HFFc6 (cell line): ENCODE results near the gene PLXNB3. TPM values are rescaled to one million over a fixed set of nuclear protein-coding genes. Genes with fewer than 3 reads are reported as not detected.

Experiments
- DNase-seq: peaks from one replicate; pipeline ENCODE4 v3.0.0-alpha.2; 2018
- H3K27ac Mint-ChIP-seq: 2 replicates; pipeline ENCODE4 v1.8.0; 2020; ENCODE audit warnings: mild to moderate bottlenecking, mixed read lengths
- H3K27me3 Mint-ChIP-seq: 2 replicates; pipeline ENCODE4 v1.8.0; 2021; ENCODE audit warnings: mild to moderate bottlenecking, moderate library complexity, mixed read lengths; ENCODE audit not compliant: insufficient read depth
- H3K36me3 Mint-ChIP-seq: 2 replicates; pipeline ENCODE4 v1.8.0; 2021; ENCODE audit warnings: low read depth, mixed read lengths
- H3K4me1 Mint-ChIP-seq: 2 replicates; pipeline ENCODE4 v1.8.0; 2020; ENCODE audit warnings: low read depth, mixed read lengths
- H3K4me3 Mint-ChIP-seq: 2 replicates; pipeline ENCODE4 v1.8.0; 2020; ENCODE audit warnings: mild to moderate bottlenecking, moderate library complexity, mixed read lengths
- H3K9me3 Mint-ChIP-seq: 2 replicates; pipeline ENCODE4 v1.8.0; 2020; ENCODE audit warnings: mild to moderate bottlenecking, mixed read lengths
- total RNA-seq, 6 experiments: library from RNA; stranded (reverse); fragmentation: NEBNext Ultra II Directional; extraction: Animal tissue kit (Norgen Biotek cat#: 25700); gene quantifications; 2 replicates in 1 of 6; 3 replicates in 5 of 6; pipeline ENCODE4 v1.2.3, GENCODE V29; 2021
- TF ChIP-seq, protein P1 (sequence below): fragments of 200-600 bp; sonication (generic); IDR thresholded peaks from 2 replicates; pipeline ENCODE4 v1.5.0; 2021; ENCODE audit warnings: antibody characterized with exemption, mild to moderate bottlenecking

The PLXNB3 gene
- total RNA-seq, 6 experiments from 2014 or later: 13.2 to 33.4 (median 15.8) TPM

DNA sequence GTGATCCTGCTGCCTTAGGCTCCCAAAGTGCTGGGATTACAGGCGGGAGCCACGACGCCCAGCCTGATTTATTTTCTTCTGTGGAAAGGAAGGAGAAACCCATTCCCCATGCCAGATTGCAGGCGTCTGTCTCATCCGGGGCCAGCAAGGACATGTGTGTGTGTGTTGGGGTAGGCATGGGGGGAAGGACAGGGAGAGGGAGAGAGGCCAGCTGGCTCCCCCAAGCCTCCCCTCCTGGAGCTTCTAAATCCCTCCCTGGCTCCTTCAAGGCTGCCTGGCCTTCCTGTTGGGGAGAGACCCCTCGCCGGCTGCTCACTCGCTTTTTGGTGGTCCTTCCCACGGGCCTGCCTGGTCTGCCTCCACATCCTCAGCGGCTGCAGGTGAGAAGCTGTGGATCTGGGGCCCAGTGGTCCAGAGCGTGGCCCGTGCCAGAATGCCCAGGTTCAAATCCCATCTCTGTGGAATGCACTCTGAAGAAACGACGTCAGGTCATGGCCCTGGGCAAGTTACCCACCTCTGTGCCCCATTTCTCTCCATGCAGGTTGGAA, 1.3 kb upstream of the PLXNB3 start:
- Mint-ChIP-seq H3K27ac (no peak overlapping the region), H3K27me3 (no peaks in the 10 kb centered on the region), H3K36me3 (no peaks in the 10 kb centered on the region), H3K9me3 (no peaks in the 10 kb centered on the region), H3K4me1 (peaks cover 7% of the 10 kb centered on the region; the same call in 1 of the 2 replicates), H3K4me3 (no peak overlapping the region)
- TF ChIP-seq, protein P1, sequence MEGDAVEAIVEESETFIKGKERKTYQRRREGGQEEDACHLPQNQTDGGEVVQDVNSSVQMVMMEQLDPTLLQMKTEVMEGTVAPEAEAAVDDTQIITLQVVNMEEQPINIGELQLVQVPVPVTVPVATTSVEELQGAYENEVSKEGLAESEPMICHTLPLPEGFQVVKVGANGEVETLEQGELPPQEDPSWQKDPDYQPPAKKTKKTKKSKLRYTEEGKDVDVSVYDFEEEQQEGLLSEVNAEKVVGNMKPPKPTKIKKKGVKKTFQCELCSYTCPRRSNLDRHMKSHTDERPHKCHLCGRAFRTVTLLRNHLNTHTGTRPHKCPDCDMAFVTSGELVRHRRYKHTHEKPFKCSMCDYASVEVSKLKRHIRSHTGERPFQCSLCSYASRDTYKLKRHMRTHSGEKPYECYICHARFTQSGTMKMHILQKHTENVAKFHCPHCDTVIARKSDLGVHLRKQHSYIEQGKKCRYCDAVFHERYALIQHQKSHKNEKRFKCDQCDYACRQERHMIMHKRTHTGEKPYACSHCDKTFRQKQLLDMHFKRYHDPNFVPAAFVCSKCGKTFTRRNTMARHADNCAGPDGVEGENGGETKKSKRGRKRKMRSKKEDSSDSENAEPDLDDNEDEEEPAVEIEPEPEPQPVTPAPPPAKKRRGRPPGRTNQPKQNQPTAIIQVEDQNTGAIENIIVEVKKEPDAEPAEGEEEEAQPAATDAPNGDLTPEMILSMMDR: no peak
- DNase-seq: no peak

DNA sequence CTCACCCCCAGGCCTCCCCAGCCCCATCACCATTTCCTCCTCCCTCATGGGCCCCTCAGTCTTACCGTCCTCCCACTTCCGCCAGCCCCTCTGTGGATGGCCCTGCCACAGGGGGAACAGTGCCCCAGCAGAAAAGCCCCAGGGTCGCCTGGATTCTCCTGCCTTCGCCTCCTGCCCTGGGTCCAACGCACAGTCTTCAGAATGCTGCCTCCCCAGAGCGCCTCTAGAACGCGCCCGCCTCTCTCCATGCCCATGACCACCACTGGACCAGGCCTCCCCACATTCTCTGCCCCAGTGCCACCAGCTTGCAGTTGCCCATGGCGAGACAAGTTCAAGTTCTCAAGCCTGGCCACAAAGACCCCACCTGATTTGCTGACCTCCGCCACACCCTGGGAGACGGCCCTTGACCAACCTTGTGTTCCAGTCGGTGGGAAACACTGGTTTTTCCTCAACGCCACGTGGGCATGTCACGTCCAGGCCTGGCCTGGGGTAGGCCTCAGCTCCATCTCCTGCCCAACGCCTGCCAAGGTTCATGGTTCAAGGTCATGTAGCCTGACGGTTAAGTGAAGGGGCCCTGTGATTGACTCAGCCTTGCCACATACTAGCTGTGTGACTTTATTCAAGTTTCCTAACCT, 634 bp upstream of the PLXNB3 start:
- TF ChIP-seq, protein P1: no peak
- no peaks in the 10 kb centered on the region for H3K27me3 Mint-ChIP-seq
- peaks cover 7% of the 10 kb centered on the region; the same call in 1 of the 2 replicates for H3K4me1 Mint-ChIP-seq
- no peak for DNase-seq
- H3K36me3 Mint-ChIP-seq: no peaks in the 10 kb centered on the region
- H3K9me3 Mint-ChIP-seq: no peaks in the 10 kb centered on the region
- H3K4me3 Mint-ChIP-seq: peak overlapping the region; percentile 87; the same call in 1 of the 2 replicates
- no peak overlapping the region for H3K27ac Mint-ChIP-seq

DNA sequence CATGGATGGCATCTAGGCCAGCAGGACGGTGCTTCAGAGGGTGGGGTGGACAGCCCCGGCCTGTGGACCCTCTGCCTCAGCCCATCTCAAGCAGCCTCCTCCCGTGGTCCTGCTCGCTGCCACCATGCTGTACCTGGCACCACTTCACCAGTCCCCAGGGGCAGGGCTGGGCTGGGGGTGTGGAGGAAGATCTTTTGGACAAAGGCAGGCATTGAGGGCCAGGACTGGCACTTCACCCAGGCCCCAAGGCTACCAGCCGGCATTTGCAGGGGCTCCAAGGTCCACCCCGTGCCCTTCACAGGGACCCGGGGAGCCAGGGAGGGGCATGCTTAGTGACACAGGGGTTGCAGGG, 713 bp downstream of the PLXNB3 start:
- TF ChIP-seq, protein P1: no peak
- no peaks in the 10 kb centered on the region for H3K36me3 Mint-ChIP-seq
- no peak overlapping the region for H3K27ac Mint-ChIP-seq
- H3K9me3 Mint-ChIP-seq: no peaks in the 10 kb centered on the region
- no peak for DNase-seq
- peak overlapping the region; percentile 87 for H3K4me3 Mint-ChIP-seq
- H3K4me1 Mint-ChIP-seq: peaks cover 7% of the 10 kb centered on the region; the same call in 1 of the 2 replicates
- no peaks in the 10 kb centered on the region for H3K27me3 Mint-ChIP-seq

DNA sequence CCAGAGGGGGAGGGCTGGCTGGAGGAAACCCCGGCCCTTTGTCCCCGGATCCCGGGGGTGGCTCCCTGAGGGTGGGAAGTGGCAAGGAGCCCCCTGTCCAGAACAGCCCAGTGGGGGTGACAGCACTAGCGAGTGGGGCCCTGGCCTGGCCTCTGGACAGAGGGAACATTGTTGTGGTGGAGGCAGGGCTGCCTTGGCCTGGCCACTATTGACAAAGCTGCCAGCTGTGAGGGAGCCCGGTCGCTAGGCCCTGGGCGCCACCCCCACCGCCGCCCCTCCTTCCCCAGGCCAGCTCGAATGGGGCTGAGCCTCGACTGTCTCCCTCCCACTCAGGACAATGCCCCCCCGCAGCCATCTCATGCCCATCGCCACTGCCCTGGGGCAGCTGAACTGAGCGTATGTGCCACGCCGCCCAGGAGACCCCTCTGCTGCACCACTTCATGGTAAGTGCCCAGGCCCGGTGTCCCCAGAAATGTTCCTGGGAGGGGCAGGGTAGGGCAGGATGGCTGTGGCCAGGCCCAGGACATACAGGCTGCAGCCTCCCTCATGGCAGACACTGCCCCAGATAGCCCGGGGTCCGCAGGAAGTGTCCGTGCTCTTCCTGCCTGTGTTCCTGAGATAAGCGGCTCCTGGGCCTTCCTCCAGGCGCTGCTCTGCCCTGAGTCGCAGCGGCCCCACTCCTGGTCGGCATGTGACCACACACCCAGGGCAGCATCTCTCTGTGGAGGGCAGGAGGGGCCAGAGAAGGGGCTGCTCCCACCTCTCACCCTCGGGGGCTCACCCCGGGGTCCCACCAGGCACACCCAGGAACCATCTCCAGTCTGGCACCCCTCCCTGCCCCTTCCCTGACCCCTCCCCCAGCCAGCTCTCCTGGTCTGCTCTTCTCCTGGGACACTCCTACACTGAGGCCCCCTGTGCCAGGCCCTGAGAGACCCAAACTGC, 1.4 kb downstream of the PLXNB3 start:
- Mint-ChIP-seq H3K36me3 (no peaks in the 10 kb centered on the region), H3K9me3 (no peaks in the 10 kb centered on the region), H3K27me3 (no peaks in the 10 kb centered on the region), H3K27ac (peak overlapping the region; percentile 82), H3K4me1 (peaks cover 7% of the 10 kb centered on the region; the same call in 1 of the 2 replicates), H3K4me3 (peak overlapping the region; percentile 77)
- no peak for DNase-seq
- TF ChIP-seq, protein P1: no peak

DNA sequence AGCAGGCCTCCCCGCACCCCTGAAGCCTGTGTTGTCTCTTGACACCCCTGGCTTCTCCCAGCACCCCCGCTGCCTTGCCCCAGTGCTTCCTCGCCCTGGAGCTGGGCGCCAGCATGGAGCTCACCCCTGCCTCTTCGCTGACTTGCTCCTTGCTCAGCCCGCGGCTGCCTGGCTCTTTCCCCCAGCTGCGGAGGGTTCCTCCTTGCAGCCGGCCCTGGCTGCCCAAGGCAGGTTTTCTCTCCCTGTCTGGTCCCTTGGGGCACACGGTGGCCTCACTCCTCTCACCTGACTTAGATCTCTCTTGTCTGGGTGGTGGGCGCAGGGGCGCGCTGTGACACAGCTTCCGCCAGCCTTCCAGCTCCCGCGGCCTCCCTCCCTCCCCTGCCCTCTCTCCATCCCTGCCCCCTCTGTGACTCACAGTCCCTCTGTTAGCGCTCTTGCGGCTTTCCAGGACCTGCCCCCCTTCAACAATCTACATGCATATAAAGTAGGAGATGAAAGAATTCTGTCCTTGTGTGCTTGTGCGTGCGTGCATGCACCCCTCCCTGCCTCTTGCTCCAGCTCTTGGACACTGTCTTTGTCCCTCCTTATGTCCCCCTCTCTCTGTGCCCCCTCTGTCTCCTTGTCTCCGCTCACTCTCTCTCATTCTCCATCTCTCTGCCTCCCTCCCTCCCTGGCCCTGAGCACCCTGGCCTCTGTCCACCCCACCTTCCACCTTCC, 2.2 kb downstream of the PLXNB3 start:
- Mint-ChIP-seq H3K9me3 (no peaks in the 10 kb centered on the region), H3K4me3 (peak overlapping the region; percentile 77), H3K4me1 (peaks cover 7% of the 10 kb centered on the region; the same call in 1 of the 2 replicates), H3K36me3 (no peaks in the 10 kb centered on the region), H3K27me3 (no peaks in the 10 kb centered on the region), H3K27ac (peak overlapping the region; percentile 82)
- DNase-seq: peak; percentile 62
- TF ChIP-seq, protein P1: no peak
